KOPT-K1 (cell line): ENCODE results near the gene BCAS3.

Experiments used
- H3K27ac ChIP-seq: fragments of 200-600 bp; sonication (generic); 2 replicates; pipeline ENCODE4 v1.5.1; 2016; ENCODE audit warnings: antibody characterized with exemption, mild to moderate bottlenecking, low read depth, low read length; ENCODE audit not compliant: poor library complexity, severe bottlenecking
- H3K36me3 ChIP-seq: fragments of 200-600 bp; sonication (generic); 2 replicates; pipeline ENCODE4 v1.5.1; 2017; ENCODE audit warnings: antibody characterized with exemption, mild to moderate bottlenecking, low read length, moderate library complexity; ENCODE audit not compliant: insufficient read depth
- H3K9me3 ChIP-seq: fragments of 200-600 bp; sonication (generic); 2 replicates; pipeline ENCODE4 v1.5.1; 2017; ENCODE audit warnings: antibody characterized with exemption, low read length, mild to moderate bottlenecking; ENCODE audit not compliant: insufficient read depth, poor library complexity, severe bottlenecking

Gene BCAS3

GRCh38 chr17:61402073-61402541, 724.5 kb downstream of the BCAS3 start:
- peaks cover 15% of the 10 kb centered on the region for H3K9me3 ChIP-seq
- H3K36me3 ChIP-seq: no peaks in the 10 kb centered on the region
- H3K27ac ChIP-seq: no peak overlapping the region

DNA sequence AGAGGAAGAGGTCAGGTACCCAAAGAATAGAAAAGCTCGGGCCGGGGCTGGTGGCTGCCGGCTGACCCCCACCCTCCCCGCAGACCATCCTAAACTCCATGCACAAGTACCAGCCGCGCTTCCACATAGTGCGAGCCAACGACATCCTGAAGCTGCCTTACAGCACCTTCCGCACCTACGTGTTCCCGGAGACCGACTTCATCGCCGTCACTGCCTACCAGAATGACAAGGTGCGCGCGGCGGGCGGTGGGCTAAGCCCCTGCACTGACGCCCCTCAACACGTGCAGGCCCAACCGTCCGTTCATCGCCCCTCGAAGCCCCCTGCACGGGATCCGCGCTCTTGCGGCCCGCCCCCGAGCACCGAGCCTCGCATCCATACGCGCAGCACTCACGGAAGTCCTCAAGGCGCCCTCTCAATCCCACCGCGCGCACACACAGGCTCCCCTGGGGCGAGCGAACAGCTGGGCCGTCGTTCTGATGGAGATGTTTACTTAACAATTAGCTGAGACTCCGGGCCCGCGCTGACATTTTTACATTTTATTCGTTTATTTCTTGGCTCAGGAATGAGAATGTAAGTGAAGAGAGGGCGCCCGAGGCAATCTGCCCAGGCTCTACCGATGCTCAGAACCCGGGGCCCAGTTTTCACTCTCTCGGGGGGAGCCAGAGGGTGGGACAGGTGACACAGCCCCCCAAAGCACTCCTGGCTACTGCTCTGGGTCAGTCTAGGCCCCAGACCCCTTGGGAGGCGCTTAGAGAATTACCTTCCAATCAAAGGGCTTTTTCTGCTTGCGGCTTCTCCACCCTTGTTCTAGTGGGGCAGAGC, 725.5 kb downstream of the BCAS3 start:
- Histone ChIP-seq H3K27ac (no peak overlapping the region), H3K9me3 (peaks cover 10% of the 10 kb centered on the region), H3K36me3 (no peaks in the 10 kb centered on the region)

DNA sequence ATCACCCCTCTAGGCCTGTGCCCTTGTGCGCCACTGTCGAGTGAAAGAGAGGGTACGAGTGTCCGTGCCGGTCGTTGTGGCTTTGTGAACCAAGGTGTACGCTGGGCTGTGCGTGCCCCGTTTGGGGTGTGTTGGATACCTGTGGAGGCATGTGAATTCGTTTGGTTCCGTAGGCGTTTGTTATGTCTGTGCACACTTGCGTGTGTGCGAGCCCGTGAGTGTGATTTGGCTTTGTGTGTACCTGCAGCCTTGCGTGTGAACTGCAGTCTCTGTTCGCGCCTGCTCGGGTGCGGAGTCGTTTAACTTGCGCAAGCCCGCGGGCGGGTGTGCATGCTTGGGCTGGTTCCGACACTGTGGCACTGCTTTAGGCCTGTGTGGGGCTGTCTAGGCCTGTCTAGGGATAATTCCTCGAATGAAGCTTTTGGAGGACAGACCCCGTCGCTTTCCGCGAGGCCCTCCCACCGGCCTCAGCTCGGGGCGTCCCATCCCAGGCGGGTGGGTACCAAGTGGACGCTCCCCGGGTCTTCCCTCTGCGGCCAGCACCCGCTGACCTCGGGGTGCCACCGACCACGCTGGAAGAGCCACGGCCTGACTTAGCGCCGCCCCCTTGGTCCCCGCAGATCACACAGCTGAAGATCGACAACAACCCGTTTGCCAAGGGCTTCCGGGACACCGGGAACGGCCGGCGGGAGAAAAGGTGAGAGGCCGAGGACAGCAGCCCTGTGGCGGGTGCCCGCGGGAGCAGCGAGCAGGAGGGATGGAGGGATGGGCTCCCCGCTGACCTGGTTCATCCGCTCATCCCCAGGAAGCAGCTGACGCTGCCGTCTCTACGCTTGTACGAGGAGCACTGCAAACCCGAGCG, 726.4 kb downstream of the BCAS3 start:
- no peaks in the 10 kb centered on the region for H3K36me3 ChIP-seq
- no peak overlapping the region for H3K27ac ChIP-seq
- H3K9me3 ChIP-seq: peaks cover 2% of the 10 kb centered on the region

- no peaks in the 10 kb centered on the region for H3K9me3 ChIP-seq
- no peak overlapping the region for H3K27ac ChIP-seq
- no peaks in the 10 kb centered on the region for H3K36me3 ChIP-seq
Measured at GRCh38 chr17:61404663-61404912, 726.9 kb downstream of the BCAS3 start.

DNA sequence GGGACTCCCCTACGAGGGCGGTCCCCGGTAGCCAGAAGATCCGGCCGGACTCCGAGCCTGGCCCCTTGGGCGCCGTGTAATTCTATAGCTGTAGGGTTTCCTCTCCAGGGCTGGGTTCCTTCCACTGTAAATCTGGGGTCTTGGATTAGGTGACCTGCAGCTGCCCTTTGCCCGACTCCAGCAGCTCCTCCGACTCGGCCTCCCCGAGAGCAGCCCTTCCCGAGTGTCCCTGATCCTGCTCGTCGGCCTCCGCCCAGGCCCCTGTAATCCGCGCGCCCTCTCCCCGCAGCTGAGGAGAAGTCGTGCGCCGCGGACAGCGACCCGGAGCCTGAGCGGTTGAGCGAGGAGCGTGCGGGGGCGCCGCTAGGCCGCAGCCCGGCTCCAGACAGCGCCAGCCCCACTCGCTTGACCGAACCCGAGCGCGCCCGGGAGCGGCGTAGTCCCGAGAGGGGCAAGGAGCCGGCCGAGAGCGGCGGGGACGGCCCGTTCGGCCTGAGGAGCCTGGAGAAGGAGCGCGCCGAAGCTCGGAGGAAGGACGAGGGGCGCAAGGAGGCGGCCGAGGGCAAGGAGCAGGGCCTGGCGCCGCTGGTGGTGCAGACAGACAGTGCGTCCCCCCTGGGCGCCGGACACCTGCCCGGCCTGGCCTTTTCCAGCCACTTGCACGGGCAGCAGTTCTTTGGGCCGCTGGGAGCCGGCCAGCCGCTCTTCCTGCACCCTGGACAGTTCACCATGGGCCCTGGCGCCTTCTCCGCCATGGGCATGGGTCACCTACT, 727.4 kb downstream of the BCAS3 start:
- H3K9me3 ChIP-seq: no peaks in the 10 kb centered on the region
- no peaks in the 10 kb centered on the region for H3K36me3 ChIP-seq
- H3K27ac ChIP-seq: no peak overlapping the region

DNA sequence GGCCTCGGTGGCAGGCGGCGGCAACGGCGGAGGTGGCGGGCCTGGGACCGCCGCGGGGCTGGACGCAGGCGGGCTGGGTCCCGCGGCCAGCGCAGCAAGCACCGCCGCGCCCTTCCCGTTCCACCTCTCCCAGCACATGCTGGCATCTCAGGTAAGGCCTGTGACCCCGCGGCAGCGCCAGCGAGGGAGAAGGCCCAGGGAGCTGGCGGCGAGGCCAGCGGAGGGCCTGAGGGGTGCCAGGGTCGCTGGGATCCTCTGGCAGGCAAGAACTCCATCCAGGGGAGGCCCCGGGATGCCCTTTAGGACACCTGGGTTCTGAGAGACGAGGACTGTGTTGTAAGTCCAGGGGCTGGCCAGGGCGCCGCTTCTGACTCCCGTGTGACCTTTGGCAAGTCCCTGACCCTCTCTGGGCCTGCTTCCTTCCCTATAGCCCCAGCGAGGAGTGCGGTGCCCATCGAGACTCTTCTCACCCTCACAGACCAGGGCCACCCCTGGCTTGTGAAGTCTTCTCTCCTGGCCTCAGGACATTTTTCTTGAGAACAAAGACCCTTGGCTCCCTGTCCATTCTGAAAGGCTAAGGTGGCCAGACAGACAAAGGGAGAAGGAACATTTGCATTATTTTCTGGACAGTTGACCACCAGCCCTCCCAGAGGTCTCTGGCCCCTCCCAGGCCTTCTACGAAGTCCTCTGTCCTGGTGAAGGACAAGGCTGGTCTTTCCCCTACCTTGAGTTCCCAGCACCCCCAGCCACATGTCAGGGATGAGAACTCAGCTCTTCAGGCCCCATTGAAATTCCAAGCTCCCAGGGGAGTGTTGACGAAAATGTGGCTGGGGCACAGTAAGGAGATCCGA, 728.3 kb downstream of the BCAS3 start:
- Histone ChIP-seq H3K36me3 (no peaks in the 10 kb centered on the region), H3K9me3 (no peaks in the 10 kb centered on the region)

GRCh38 chr17:61406537-61406845, 728.8 kb downstream of the BCAS3 start:
- Histone ChIP-seq H3K36me3 (no peaks in the 10 kb centered on the region), H3K9me3 (no peaks in the 10 kb centered on the region), H3K27ac (no peak overlapping the region)

More for the DNA sequence above, 728.3 kb downstream of the BCAS3 start:
- H3K27ac ChIP-seq: no peak overlapping the region

DNA sequence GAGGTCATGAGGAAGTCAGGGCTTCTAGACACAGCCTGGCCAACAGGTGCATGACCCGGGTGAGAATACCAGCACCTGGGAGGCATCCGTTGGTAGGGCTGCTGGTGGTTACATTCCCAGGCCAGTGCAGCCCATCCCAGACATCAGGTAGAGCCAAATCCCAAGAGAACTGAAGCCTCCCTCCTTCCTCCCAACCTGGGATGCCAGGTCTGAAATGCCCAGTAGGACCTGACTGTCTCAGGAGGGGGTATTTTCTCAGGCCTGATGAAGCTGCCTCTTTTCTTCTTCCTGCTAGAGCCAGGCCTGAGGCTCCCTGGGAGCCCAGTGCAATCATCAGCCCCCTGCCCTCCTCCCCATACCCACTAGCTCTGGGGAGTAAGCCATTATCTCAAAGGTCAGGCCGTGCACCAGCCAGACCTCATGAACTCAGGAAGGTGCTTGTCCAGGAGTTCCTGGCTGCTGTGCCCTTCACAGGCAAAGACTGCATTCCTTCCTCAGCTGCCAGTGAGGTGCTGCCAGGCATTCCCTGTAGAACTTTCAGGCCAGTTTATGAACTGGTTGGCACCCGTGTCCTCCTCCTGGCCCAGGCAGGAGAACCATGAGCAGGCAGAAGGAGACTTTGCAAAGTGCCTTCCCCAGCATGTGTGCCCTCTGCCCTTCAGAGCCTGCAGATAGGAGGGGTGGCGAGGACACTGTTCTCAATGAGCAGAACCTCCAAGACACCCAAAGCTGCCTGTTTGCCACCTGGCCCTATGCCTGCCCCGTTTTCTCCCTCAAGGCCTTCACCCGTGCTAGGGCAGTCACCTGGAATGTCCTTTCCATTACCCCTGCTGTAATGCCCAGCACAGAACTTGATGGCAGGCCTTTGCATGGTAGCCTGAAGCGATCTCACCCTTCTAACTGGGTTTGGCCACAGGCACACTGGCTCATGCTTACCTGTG, 729.6 kb downstream of the BCAS3 start:
- Histone ChIP-seq H3K36me3 (no peaks in the 10 kb centered on the region), H3K9me3 (no peaks in the 10 kb centered on the region), H3K27ac (no peak overlapping the region)

- no peaks in the 10 kb centered on the region for H3K9me3 ChIP-seq
- no peak overlapping the region for H3K27ac ChIP-seq
- H3K36me3 ChIP-seq: no peaks in the 10 kb centered on the region
Measured at GRCh38 chr17:61408151-61409041, 730.7 kb downstream of the BCAS3 start.

DNA sequence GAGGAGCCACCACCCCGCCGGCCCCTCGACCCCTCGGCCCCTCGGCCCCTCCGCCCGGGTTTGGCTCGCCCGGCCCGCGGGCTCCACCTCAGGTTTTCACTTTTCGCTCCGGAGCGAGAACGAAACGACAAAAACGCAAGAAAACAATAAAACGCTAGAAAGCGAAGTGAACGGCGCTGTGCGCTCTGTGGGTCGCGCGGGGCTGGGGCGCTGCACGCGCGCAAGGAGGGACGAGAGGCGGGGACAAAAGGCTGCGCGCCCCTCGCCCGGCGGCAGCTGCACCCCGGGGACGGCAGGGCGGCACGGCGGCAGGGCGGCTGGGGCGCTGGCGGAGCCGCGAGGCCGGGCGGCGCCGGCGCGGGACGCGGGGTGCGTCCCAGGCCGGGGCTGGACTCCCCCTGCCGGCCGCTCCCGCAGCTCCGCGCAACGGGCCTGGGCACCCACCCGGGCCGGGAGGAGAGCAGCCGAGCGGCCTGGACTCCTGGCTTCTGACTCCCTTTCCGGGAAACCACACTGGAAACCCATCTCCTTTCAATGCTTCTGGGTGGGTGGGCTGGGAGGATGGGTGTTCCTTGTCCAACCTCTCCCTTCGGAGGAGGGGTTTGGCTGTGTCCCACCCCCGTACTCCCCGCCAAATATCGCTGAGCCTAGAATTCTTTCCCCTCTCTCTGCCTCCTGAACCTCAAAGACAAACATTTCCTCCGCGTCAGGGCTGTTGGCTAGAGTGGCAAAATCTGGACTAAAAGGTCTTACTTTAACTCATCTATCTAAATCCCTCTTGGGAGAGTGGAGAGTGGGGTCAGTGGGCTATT, 731.9 kb downstream of the BCAS3 start:
- no peaks in the 10 kb centered on the region for H3K36me3 ChIP-seq
- no peak overlapping the region for H3K27ac ChIP-seq
- H3K9me3 ChIP-seq: no peaks in the 10 kb centered on the region

DNA sequence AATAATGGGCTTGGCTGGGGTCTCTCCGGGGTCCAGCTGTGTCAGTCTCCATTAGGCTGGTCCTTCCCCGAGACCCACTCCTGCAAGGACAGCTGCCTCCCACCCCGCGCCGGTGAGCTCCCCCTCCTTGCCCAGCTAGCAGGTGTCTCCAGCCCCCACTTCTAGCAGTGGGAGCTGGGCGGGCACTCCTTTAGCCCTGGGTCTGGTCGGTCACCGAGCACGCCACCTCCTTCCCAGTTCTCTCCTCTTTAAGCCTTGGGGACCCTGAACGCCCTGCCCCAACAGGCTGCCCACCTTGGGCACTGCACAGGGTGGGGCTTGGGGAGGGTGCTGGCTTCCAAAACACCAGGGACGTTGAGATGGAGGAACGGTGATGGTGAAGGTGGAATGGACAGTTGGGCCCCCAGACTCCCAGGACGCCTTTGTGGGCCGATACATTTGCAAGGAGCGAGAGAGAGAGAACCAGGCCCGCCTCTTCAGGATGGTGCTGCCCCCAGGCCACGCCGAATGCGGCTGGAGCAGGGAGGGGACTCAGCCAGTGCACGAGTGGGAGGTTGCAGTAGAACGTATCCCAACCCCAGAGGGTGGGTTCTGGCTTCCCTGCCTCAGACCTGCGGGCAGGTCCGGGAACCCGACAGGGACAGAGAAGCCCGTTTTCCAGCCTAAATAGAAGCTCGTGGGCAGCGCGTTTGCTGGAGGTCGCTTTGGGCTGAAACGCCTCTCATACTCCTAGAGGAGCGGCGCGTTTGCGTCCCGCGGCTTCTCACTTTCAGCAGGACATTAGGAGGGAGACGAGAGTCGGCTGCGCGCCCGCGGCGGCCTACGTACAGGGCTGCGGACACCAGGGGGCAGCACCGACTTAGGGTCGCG, 732.7 kb downstream of the BCAS3 start:
- H3K9me3 ChIP-seq: no peaks in the 10 kb centered on the region
- no peak overlapping the region for H3K27ac ChIP-seq
- no peaks in the 10 kb centered on the region for H3K36me3 ChIP-seq

- Histone ChIP-seq H3K36me3 (no peaks in the 10 kb centered on the region), H3K9me3 (no peaks in the 10 kb centered on the region), H3K27ac (no peak overlapping the region)
Measured at GRCh38 chr17:61411011-61411260, 733.3 kb downstream of the BCAS3 start.
